ENCODE measurements around the gene ULBP3.
"Not testable (repeated sequence)": the region's sequence is repeated elsewhere in the genome, so short reads cannot be mapped to it uniquely, and the experiment has no call there.

The ULBP3 gene

GRCh38 chr6:150038202-150039062 is 30.5 kb downstream of the ULBP3 start:
- no peak for DNase-seq

GRCh38 chr6:150037526-150038201 is 31.3 kb downstream of the ULBP3 start:
- DNase-seq, result no peak

- DNase-seq, result no peak
Measured at GRCh38 chr6:150036081-150036480, 32.8 kb downstream of the ULBP3 start.

GRCh38 chr6:150033207-150033771 is 35.6 kb downstream of the ULBP3 start:
- DNase-seq, result peak; percentile 50

- DNase-seq, result no peak
Measured at GRCh38 chr6:150032598-150032997, 36.3 kb downstream of the ULBP3 start.

- DNase-seq, result no peak
Measured at GRCh38 chr6:150030611-150031010, 38.3 kb downstream of the ULBP3 start.

- DNase-seq, result no peak
Measured at GRCh38 chr6:150029749-150030148, 39.2 kb downstream of the ULBP3 start.

- no peak for DNase-seq
Measured at GRCh38 chr6:150029276-150029675, 39.6 kb downstream of the ULBP3 start.

GRCh38 chr6:150028799-150029198 is 40.1 kb downstream of the ULBP3 start:
- no peak for DNase-seq

GRCh38 chr6:150027806-150028565 is 40.9 kb downstream of the ULBP3 start:
- DNase-seq, result no peak

GRCh38 chr6:150026976-150027805 is 41.7 kb downstream of the ULBP3 start:
- DNase-seq, result no peak

GRCh38 chr6:150025201-150025917 is 43.6 kb downstream of the ULBP3 start, which contains the start of gene RAET1L:
Gene RAET1L (minus strand): TSS chr6:150025532. CDS start chr6:150025471, 61 bp downstream.
- no peak for DNase-seq

- DNase-seq, result no peak
Measured at GRCh38 chr6:150024646-150025155, 44.2 kb downstream of the ULBP3 start.

GRCh38 chr6:150024021-150024420 is 44.9 kb downstream of the ULBP3 start:
- DNase-seq, result not testable (repeated sequence)

GRCh38 chr6:150021870-150022269 is 47.1 kb downstream of the ULBP3 start:
- not testable (repeated sequence) for DNase-seq

GRCh38 chr6:150018846-150019580 is 49.9 kb downstream of the ULBP3 start:
- DNase-seq, result no peak

- not testable (repeated sequence) for DNase-seq
Measured at GRCh38 chr6:150017186-150017521, 51.8 kb downstream of the ULBP3 start.

- DNase-seq, result peak; percentile 29
Measured at GRCh38 chr6:150016324-150017185, 52.4 kb downstream of the ULBP3 start.

GRCh38 chr6:150015281-150016001 is 53.5 kb downstream of the ULBP3 start:
- not testable (repeated sequence) for DNase-seq

Data from MV-4-11 (cell line).